Naive thymus-derived CD4-positive, alpha-beta T cell (primary cell): ENCODE data around the gene KDM8. TPM values are rescaled to one million over a fixed set of nuclear protein-coding genes. Genes with fewer than 3 reads are reported as not detected.

Experiments
- ATAC-seq: fragments of 150-1000 bp; cut with Tn5 transposase; 2 replicates; pipeline ENCODE4 v1.10.0; 2021; ENCODE audit warnings: mild to moderate bottlenecking, moderate library complexity
- CTCF ChIA-PET: fragments of 350-600 bp; sonication (Branson Sonifier 250); formaldehyde crosslinking; loops from one replicate; lab custom pipeline; 2021; ENCODE audit warnings: antibody characterized with exemption; lab: Charles Lee
- POLR2A ChIA-PET: fragments of 350-600 bp; sonication (Branson Sonifier 250); formaldehyde crosslinking; loops from one replicate; lab custom pipeline; 2021; ENCODE audit warnings: antibody characterized with exemption, inconsistent platforms; lab: Charles Lee
- DNase-seq, 9 donors: peaks; one replicate each; pipeline versions ENCODE4 v3.0.0 to v3.0.0-alpha.2; 2020 to 2022; ENCODE audit warnings: mixed read lengths in 1 of 9
- H3K27ac ChIP-seq: one replicate; pipeline ENCODE4 v1.7.0; 2013; ENCODE audit warnings: mild to moderate bottlenecking, low read depth, low read length, moderate library complexity
- H3K27me3 ChIP-seq, 2 donors: one replicate each; pipeline ENCODE4 v1.7.0; 2013; ENCODE audit warnings: low read length in 2 of 2, mild to moderate bottlenecking in 2 of 2, moderate library complexity in 2 of 2; ENCODE audit not compliant: control insufficient read depth in 2 of 2, insufficient read depth in 2 of 2
- H3K36me3 ChIP-seq, 3 experiments: 1 replicate in 2 of 3; 2 replicates in 1 of 3; pipeline ENCODE4 v1.7.0; 2013; ENCODE audit warnings: low read length in 3 of 3, mild to moderate bottlenecking in 3 of 3, moderate library complexity in 1 of 3; ENCODE audit not compliant: insufficient read depth in 3 of 3, control insufficient read depth in 2 of 3
- H3K4me1 ChIP-seq, 2 donors: one replicate each; pipeline ENCODE4 v1.7.0; 2013; ENCODE audit warnings: low read length in 2 of 2, mild to moderate bottlenecking in 2 of 2, moderate library complexity in 1 of 2; ENCODE audit not compliant: control insufficient read depth in 2 of 2, insufficient read depth in 2 of 2
- H3K4me3 ChIP-seq: 2 replicates; pipeline ENCODE4 v1.7.0; 2013; ENCODE audit warnings: mild to moderate bottlenecking, low read length
- H3K9me3 ChIP-seq, 3 experiments: 1 replicate in 2 of 3; 2 replicates in 1 of 3; pipeline ENCODE4 v1.7.0; 2013; ENCODE audit warnings: low read length in 3 of 3; ENCODE audit not compliant: control insufficient read depth in 2 of 3
- H3K27ac Mint-ChIP-seq, 9 donors: one replicate each; pipeline ENCODE4 v1.8.0; 2020 to 2022; ENCODE audit warnings: mixed read lengths in 9 of 9, mild to moderate bottlenecking in 8 of 9, moderate library complexity in 5 of 9, inconsistent platforms in 2 of 9
- H3K27me3 Mint-ChIP-seq, 5 donors: one replicate each; pipeline ENCODE4 v1.8.0; 2021 to 2022; ENCODE audit warnings: mixed read lengths in 5 of 5, mild to moderate bottlenecking in 1 of 5
- H3K36me3 Mint-ChIP-seq, 5 donors: one replicate each; pipeline ENCODE4 v1.8.0; 2020 to 2022; ENCODE audit warnings: mixed read lengths in 5 of 5, mild to moderate bottlenecking in 3 of 5, inconsistent platforms in 1 of 5
- H3K4me1 Mint-ChIP-seq, 7 donors: one replicate each; pipeline ENCODE4 v1.8.0; 2020 to 2022; ENCODE audit warnings: mixed read lengths in 7 of 7, mild to moderate bottlenecking in 3 of 7, inconsistent platforms in 1 of 7
- H3K4me3 Mint-ChIP-seq, 10 donors: one replicate each; pipeline ENCODE4 v1.8.0; 2020 to 2022; ENCODE audit warnings: mild to moderate bottlenecking in 10 of 10, mixed read lengths in 10 of 10, moderate library complexity in 6 of 10, inconsistent platforms in 2 of 10
- H3K9me3 Mint-ChIP-seq, 11 donors: one replicate each; pipeline ENCODE4 v1.8.0; 2020 to 2022; ENCODE audit warnings: mixed read lengths in 11 of 11, mild to moderate bottlenecking in 4 of 11, inconsistent platforms in 1 of 11, moderate library complexity in 1 of 11
- intact Hi-C, 2 donors: fragments of 100-400 bp; cut with micrococcal nuclease; formaldehyde crosslinking; loops; one replicate each; pipeline ENCODE4 v1.15.1; 2023
- polyA plus RNA-seq, 2 donors: library from polyadenylated mRNA; unstranded; fragments of 300-500 nt; fragmentation: Illumina TruSeq; gene quantifications; one replicate each; pipeline ENCODE4 v1.2.3, GENCODE V29; 2021
- total RNA-seq, 6 experiments: library from RNA in 5 of 6; stranded (reverse) in 5 of 6; gene quantifications; 1 replicate in 5 of 6; 2 replicates in 1 of 6; pipeline ENCODE4 v1.2.3 and lab custom pipeline; 2021 to 2026

The KDM8 gene
- total and polyA plus RNA-seq, 7 experiments from 2014 or later: 10.0 to 34.4 (median 18.5) TPM

DNA sequence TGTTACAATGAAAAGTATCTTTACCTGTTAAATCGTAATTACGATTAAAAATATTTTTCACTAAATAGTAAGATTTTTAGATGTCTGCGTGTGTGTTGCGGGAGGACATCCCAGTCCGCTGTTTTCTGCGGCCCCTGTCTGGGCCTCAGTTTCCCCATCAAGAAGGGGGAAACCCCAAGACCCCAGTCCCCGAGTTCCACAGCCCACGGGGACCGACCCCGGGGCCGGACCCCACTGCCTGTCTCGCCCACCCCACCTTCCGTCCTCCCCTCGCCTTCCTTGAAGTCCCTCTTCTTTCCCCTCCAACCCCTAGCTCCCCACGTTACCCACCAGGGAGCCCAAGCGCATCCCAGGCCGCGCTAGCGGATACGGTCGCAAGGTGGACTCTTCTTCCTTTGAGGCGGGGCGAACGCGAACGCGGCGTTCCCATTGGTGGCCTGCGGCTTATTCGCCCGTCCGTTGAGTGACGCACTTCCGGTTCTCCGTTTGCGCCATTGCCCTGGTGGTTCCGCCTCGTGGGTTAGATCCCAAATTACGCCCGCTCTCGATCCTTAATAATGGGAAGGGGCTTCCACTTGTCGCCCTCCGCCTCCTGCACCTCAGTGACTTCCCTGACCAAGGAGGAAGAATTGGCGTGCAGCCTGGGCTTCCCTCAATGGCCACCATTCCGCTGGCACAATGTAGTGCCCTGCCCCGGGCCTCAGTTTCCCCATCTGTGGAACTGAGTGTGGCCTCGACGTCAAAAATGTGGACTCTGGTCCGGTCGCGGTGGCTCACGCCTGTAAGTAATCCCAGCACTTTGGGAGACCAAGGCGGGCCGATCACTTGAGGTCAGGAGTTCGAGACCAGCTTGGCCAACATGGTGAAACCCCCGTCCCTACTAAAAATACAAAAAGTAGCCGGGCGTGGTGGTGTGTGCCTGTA lies 65.3 kb downstream of the KDM8 start, which contains the start of gene NSMCE1:
NSMCE1 (minus strand) TSS at position 397 of the 924 bp plus-strand sequence. CDS start 11,202 bp downstream, outside the sequence.
- peaks cover 15 to 36% of the 10 kb centered on the region in 2 donors for H3K4me1 ChIP-seq
- Mint-ChIP-seq H3K27ac (peak within 1 kb of the TSS; percentile 94 to 99 (median 99)), H3K9me3 (peaks cover 0 to 4% (median 0%) of the 10 kb centered on the region in 11 donors), H3K27me3 (no peaks in the 10 kb centered on the region), H3K36me3 (peaks cover 0 to 35% (median 0%) of the 10 kb centered on the region in 5 donors), H3K4me3 (peak within 1 kb of the TSS; percentile 92 to 99 (median 96)), H3K4me1 (peaks cover 41 to 95% (median 74%) of the 10 kb centered on the region in 7 donors)
- intact Hi-C loops: loop anchor here (1.0 to 2.0 kb wide), 8 partner anchors 14 to 66 kb away; partner anchors contain the start of genes KDM8 (in 2 of the 2) and IL4R (in 1 of the 2)
- no peaks in the 10 kb centered on the region for H3K9me3 ChIP-seq
- CTCF ChIA-PET: interaction anchor here (0.6 to 1.8 kb wide), 4 partner anchors 10 to 50 kb away, joined by 3 to 6 read pairs (median 3); no protein-coding TSS in a partner anchor
- POLR2A ChIA-PET: interaction anchor here (0.5 to 4.1 kb wide), 14 partner anchors 8 to 82 kb away, joined by 3 to 21 read pairs (median 6); no protein-coding TSS in a partner anchor
- H3K27ac ChIP-seq: peak within 1 kb of the TSS; percentile 87
- peaks cover 0 to 6% (median 0%) of the 10 kb centered on the region in 3 experiments for H3K36me3 ChIP-seq
- peak within 1 kb of the TSS; percentile 92 for H3K4me3 ChIP-seq
- DNase-seq: peak; percentile 83 to 93 (median 92)
- no peaks in the 10 kb centered on the region for H3K27me3 ChIP-seq
- peak; percentile 99 for ATAC-seq

DNA sequence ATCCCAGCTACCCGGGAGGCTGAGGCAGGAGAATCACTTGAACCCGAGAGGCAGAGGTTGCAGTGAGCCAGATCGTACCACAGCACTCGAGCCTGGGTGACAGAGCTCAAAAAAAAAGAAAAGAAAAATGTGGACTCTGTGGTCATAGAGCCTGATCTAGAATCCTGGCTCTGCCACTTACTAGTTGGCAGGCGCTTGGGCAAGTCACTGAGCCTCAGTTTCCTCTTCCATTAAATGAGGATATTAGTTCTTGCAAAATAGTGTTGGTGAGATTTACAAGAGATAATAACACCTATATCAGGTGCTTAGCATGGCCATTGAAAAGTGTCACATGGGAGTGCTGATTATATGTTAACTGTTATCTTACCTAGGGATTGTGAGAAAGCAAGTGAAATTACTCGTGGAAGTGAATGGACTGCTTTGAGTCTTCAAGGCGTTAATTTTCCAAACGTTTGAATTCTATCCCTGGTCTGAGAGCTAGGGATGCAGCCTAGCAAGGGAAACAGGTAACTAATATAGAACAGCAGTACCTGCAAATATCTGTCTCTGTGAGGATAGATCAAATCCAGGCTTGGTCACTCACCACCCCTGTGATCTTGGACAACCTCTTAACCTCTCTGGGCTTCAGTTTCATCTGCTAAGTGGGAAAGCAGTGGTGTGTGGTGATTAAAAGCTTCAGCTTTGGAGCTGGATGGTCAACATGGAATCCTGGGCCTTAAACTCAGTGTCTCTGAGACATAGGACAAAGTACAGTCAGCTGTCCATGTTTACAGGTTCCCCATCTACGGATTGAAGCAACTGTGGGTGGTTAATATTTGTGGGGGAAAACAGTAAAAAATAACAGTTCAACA lies 66.2 kb downstream of the KDM8 start:
- Histone ChIP-seq H3K4me1 (peaks cover 15 to 41% of the 10 kb centered on the region in 2 donors), H3K4me3 (peak overlapping the region; percentile 92), H3K36me3 (peaks cover 0 to 6% (median 0%) of the 10 kb centered on the region in 3 experiments), H3K27ac (peak overlapping the region; percentile 87), H3K9me3 (no peaks in the 10 kb centered on the region), H3K27me3 (no peaks in the 10 kb centered on the region)
- H3K36me3 Mint-ChIP-seq: peaks cover 0 to 26% (median 0%) of the 10 kb centered on the region in 5 donors
- no peaks in the 10 kb centered on the region for H3K27me3 Mint-ChIP-seq
- intact Hi-C loops: loop anchor here in 1 of 2 donors (2.0 kb wide), 3 partner anchors 13 to 67 kb away; partner anchors contain the start of gene KDM8
- DNase-seq: peak in 1 of 9 donors; percentile 13
- H3K9me3 Mint-ChIP-seq: peaks cover 0 to 4% (median 0%) of the 10 kb centered on the region in 11 donors
- H3K4me1 Mint-ChIP-seq: peaks cover 43 to 95% (median 78%) of the 10 kb centered on the region in 7 donors
- no peak for ATAC-seq
- peak overlapping the region; percentile 92 to 99 (median 96) for H3K4me3 Mint-ChIP-seq
- peak overlapping the region; percentile 94 to 99 (median 99) for H3K27ac Mint-ChIP-seq
- POLR2A ChIA-PET: interaction anchor here (0.9 to 4.1 kb wide), 16 partner anchors 9 to 81 kb away, joined by 3 to 21 read pairs (median 4); no protein-coding TSS in a partner anchor
- CTCF ChIA-PET: interaction anchor here (0.6 to 1.1 kb wide), 3 partner anchors 9 to 49 kb away, joined by 3 read pairs; no protein-coding TSS in a partner anchor

- CTCF ChIA-PET: interaction anchor here (2.0 kb wide), 1 partner anchor 98 kb away, joined by 5 read pairs; no protein-coding TSS in a partner anchor
Observed at GRCh38 chr16:27270349-27270748, 67.0 kb downstream of the KDM8 start.

More at GRCh38 chr16:27270349-27270748, 67.0 kb downstream of the KDM8 start:
- H3K4me1 Mint-ChIP-seq: peaks cover 38 to 92% (median 76%) of the 10 kb centered on the region in 7 donors
- H3K4me3 Mint-ChIP-seq: peak overlapping the region in 3 of 10 donors; percentile 15 to 98 (median 38)
- Histone ChIP-seq H3K9me3 (no peaks in the 10 kb centered on the region), H3K27me3 (no peaks in the 10 kb centered on the region), H3K4me1 (peaks cover 15 to 44% of the 10 kb centered on the region in 2 donors), H3K4me3 (no peak overlapping the region), H3K36me3 (peaks cover 0 to 6% (median 0%) of the 10 kb centered on the region in 3 experiments), H3K27ac (no peak overlapping the region)
- POLR2A ChIA-PET: interaction anchor here (0.9 to 4.1 kb wide), 13 partner anchors 10 to 97 kb away, joined by 3 to 21 read pairs (median 6); no protein-coding TSS in a partner anchor
- no peak for ATAC-seq
- H3K36me3 Mint-ChIP-seq: peaks cover 0 to 26% (median 0%) of the 10 kb centered on the region in 5 donors
- peak overlapping the region in 8 of 9 donors; percentile 10 to 99 (median 78) for H3K27ac Mint-ChIP-seq
- no peaks in the 10 kb centered on the region for H3K27me3 Mint-ChIP-seq
- peak in 1 of 9 donors; percentile 20 for DNase-seq
- intact Hi-C loops: no loop called here
- H3K9me3 Mint-ChIP-seq: peaks cover 0 to 4% (median 0%) of the 10 kb centered on the region in 11 donors

Other genes with a start within 250 kb of the KDM8 start
- gene C16orf82, start 136.6 kb upstream of the KDM8 start, total RNA-seq: not detected
- gene C16orf82, start 136.6 kb upstream of the KDM8 start, polyA plus RNA-seq: not detected
- gene NSMCE1, start 65.2 kb downstream of the KDM8 start, total RNA-seq: 100 to 1,000 TPM in 1 of 5 experiments, 10 to 100 TPM in 4; 45.5 to 106 (median 70.2) TPM
- 100 to 1,000 TPM; 200 to 220 TPM for gene NSMCE1, start 65.2 kb downstream of the KDM8 start, polyA plus RNA-seq
- gene IL4R, start 110.4 kb downstream of the KDM8 start, total RNA-seq: 100 to 1,000 TPM; 158 to 498 (median 198) TPM
- 100 to 1,000 TPM in 1 of 2 donors, 10 to 100 TPM in 1; 99.8 to 128 TPM for gene IL4R, start 110.4 kb downstream of the KDM8 start, polyA plus RNA-seq
- gene IL21R, start 198.6 kb downstream of the KDM8 start, total RNA-seq: 10 to 100 TPM; 24.6 to 40.9 (median 31.4) TPM
- gene IL21R, start 198.6 kb downstream of the KDM8 start, polyA plus RNA-seq: 10 to 100 TPM; 37.1 to 52.1 TPM